Measurements from ENCODE around the gene EXOC4. TPM values are rescaled to one million over a fixed set of nuclear protein-coding genes. Genes with fewer than 3 reads are reported as not detected.

Gene EXOC4
- total RNA-seq, 1 donor from 2014 or later, result 94.0 TPM

DNA sequence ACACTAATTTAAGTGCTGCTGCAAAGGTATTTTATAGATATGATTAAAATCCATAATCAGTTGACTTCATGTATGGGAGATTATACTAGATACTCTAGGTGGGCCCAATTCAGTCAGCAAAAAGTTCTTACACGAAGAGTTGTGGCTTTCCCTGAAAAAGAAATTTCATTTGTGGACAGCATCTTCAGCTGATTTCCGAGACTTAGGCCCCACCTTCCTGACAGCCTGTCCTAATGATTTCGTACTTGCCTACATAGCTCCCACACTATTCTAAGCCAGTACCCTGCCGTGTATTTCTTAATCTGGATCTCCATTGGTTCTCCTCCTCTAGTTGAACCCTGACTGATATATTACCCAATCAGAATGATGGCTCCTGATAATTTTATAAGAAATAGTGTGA lies 297.9 kb downstream of the EXOC4 start:
- DNase-seq (ENCODE audit: low spot score), result no peak
- TF ChIP-seq CTCF (IDR thresholded peaks at IDR 0.05; ENCODE audit: unreplicated experiment), result no peak
- H3K4me1 Mint-ChIP-seq (ENCODE audit: unreplicated experiment), result peaks cover 1% of the 10 kb centered on the region
- H3K9me3 Mint-ChIP-seq (ENCODE audit: unreplicated experiment), result no peaks in the 10 kb centered on the region
- H3K36me3 Mint-ChIP-seq (ENCODE audit: low read depth, unreplicated experiment), result no peaks in the 10 kb centered on the region
- no peaks in the 10 kb centered on the region for H3K27me3 Mint-ChIP-seq (ENCODE audit: unreplicated experiment)
- no peak overlapping the region for H3K4me3 Mint-ChIP-seq (ENCODE audit: unreplicated experiment)
- H3K27ac Mint-ChIP-seq (ENCODE audit: unreplicated experiment), result no peak overlapping the region

GRCh38 chr7:133551466-133551865 lies 298.6 kb downstream of the EXOC4 start:
- Mint-ChIP-seq H3K27me3 (ENCODE audit: unreplicated experiment) (no peaks in the 10 kb centered on the region), H3K36me3 (ENCODE audit: low read depth, unreplicated experiment) (no peaks in the 10 kb centered on the region), H3K27ac (ENCODE audit: unreplicated experiment) (no peak overlapping the region), H3K4me3 (ENCODE audit: unreplicated experiment) (no peak overlapping the region), H3K9me3 (ENCODE audit: unreplicated experiment) (no peaks in the 10 kb centered on the region), H3K4me1 (ENCODE audit: unreplicated experiment) (peaks cover 6% of the 10 kb centered on the region)
- no peak for TF ChIP-seq CTCF (IDR thresholded peaks at IDR 0.05; ENCODE audit: unreplicated experiment)
- no peak for DNase-seq (ENCODE audit: low spot score)

DNA sequence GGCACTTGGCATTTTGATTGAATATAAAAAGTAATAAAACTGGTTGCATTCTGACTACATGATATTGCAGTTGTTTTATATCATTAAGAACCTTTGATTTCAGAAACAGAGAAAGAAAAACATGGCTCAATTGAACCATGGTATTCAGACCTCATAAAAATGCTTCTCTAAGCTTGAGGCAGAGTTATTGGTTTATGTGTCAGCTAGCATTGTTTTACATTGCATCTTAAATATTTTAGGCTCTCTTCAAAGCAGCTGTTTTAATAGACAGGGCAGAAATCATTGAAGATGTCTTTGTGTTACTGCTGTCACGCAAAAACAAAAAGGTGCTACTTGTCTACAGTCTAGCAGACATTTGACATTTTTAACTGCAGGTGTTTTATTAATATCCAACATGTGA lies 299.2 kb downstream of the EXOC4 start:
- Mint-ChIP-seq H3K4me3 (ENCODE audit: unreplicated experiment) (no peak overlapping the region), H3K4me1 (ENCODE audit: unreplicated experiment) (peaks cover 6% of the 10 kb centered on the region), H3K27me3 (ENCODE audit: unreplicated experiment) (no peaks in the 10 kb centered on the region), H3K9me3 (ENCODE audit: unreplicated experiment) (no peaks in the 10 kb centered on the region), H3K36me3 (ENCODE audit: low read depth, unreplicated experiment) (no peaks in the 10 kb centered on the region), H3K27ac (ENCODE audit: unreplicated experiment) (no peak overlapping the region)
- TF ChIP-seq CTCF (IDR thresholded peaks at IDR 0.05; ENCODE audit: unreplicated experiment), result no peak
- no peak for DNase-seq (ENCODE audit: low spot score)

- H3K9me3 Mint-ChIP-seq (ENCODE audit: unreplicated experiment), result no peaks in the 10 kb centered on the region
- TF ChIP-seq CTCF (IDR thresholded peaks at IDR 0.05; ENCODE audit: unreplicated experiment), result no peak
- H3K4me3 Mint-ChIP-seq (ENCODE audit: unreplicated experiment), result no peak overlapping the region
- H3K36me3 Mint-ChIP-seq (ENCODE audit: low read depth, unreplicated experiment), result no peaks in the 10 kb centered on the region
- no peaks in the 10 kb centered on the region for H3K27me3 Mint-ChIP-seq (ENCODE audit: unreplicated experiment)
- no peak for DNase-seq (ENCODE audit: low spot score)
- H3K27ac Mint-ChIP-seq (ENCODE audit: unreplicated experiment), result no peak overlapping the region
- peaks cover 6% of the 10 kb centered on the region for H3K4me1 Mint-ChIP-seq (ENCODE audit: unreplicated experiment)
These were observed 301.5 kb downstream of the EXOC4 start for GRCh38 chr7:133554330-133554729.

GRCh38 chr7:133556048-133556447 lies 303.2 kb downstream of the EXOC4 start:
- Mint-ChIP-seq H3K36me3 (ENCODE audit: low read depth, unreplicated experiment) (no peaks in the 10 kb centered on the region), H3K9me3 (ENCODE audit: unreplicated experiment) (no peaks in the 10 kb centered on the region), H3K4me1 (ENCODE audit: unreplicated experiment) (peaks cover 6% of the 10 kb centered on the region), H3K27me3 (ENCODE audit: unreplicated experiment) (no peaks in the 10 kb centered on the region), H3K4me3 (ENCODE audit: unreplicated experiment) (no peak overlapping the region), H3K27ac (ENCODE audit: unreplicated experiment) (no peak overlapping the region)
- no peak for DNase-seq (ENCODE audit: low spot score)
- no peak for TF ChIP-seq CTCF (IDR thresholded peaks at IDR 0.05; ENCODE audit: unreplicated experiment)
